A673 (cell line): ENCODE data around the gene ACKR3.

Source experiments
- EZH2 ChIP-seq: fragments of 200-600 bp; sonication (generic); IDR thresholded peaks from 2 replicates; pipeline ENCODE4 v1.6.1; 2017; ENCODE audit warnings: borderline replicate concordance, low read depth, mild to moderate bottlenecking, mixed read lengths, antibody characterized with exemption, low read length; ENCODE audit not compliant: poor library complexity, severe bottlenecking
- TF ChIP-seq, protein P1 (sequence below): fragments of 300-800, 200-600 bp; sonication (generic); conservative IDR thresholded peaks from 2 replicates; pipeline ENCODE4 v1.5.1; 2017; ENCODE audit warnings: low read depth, mild to moderate bottlenecking, antibody characterized with exemption, low read length, moderate library complexity, mixed read lengths

DNA sequence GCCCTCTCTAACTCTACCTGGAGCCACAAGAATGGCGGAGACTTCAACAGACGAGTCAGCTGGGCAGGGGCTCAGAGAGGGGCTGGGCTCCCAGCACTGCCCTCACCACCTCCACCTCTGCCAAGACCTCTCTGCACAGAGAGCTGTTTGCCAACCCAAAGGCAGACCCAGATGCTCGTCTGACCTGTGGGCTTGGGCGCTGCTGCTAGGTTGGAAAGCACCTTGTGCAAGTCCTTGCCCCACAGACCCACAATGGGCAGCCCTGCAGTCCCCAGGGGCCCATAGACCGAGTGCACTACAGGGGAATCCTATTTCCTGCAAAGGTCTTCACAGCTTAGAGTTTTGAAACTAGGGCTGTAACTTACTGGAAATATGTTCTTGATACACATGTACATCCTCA, 13.3 kb downstream of the ACKR3 start:
- TF ChIP-seq, protein P1, sequence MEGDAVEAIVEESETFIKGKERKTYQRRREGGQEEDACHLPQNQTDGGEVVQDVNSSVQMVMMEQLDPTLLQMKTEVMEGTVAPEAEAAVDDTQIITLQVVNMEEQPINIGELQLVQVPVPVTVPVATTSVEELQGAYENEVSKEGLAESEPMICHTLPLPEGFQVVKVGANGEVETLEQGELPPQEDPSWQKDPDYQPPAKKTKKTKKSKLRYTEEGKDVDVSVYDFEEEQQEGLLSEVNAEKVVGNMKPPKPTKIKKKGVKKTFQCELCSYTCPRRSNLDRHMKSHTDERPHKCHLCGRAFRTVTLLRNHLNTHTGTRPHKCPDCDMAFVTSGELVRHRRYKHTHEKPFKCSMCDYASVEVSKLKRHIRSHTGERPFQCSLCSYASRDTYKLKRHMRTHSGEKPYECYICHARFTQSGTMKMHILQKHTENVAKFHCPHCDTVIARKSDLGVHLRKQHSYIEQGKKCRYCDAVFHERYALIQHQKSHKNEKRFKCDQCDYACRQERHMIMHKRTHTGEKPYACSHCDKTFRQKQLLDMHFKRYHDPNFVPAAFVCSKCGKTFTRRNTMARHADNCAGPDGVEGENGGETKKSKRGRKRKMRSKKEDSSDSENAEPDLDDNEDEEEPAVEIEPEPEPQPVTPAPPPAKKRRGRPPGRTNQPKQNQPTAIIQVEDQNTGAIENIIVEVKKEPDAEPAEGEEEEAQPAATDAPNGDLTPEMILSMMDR, result no peak
- no peak for TF ChIP-seq EZH2
